NB4 (cell line): ENCODE results near the gene CACNA2D3.

Experiments
- DNase-seq: peaks from one replicate; pipeline ENCODE4 v3.0.0; 2010; ENCODE audit warnings: low read depth
- H3K4me3 ChIP-seq: one replicate; pipeline ENCODE4 v1.5.1; 2011; ENCODE audit warnings: mild to moderate bottlenecking, low read depth, low read length, moderate library complexity
- MYC ChIP-seq: IDR thresholded peaks from 2 replicates; pipeline ENCODE4 v1.6.1; 2011; ENCODE audit warnings: low read depth, low read length
- POLR2A ChIP-seq: IDR thresholded peaks from 2 replicates; pipeline ENCODE4 v1.6.1; 2011; ENCODE audit warnings: mild to moderate bottlenecking; ENCODE audit not compliant: insufficient read length; ENCODE audit errors: extremely low read depth
- TF ChIP-seq, protein P1 (sequence below): IDR thresholded peaks from one replicate; pipeline ENCODE4 v1.5.1; 2012; ENCODE audit warnings: low read depth, low read length
- TF ChIP-seq, protein P2 (sequence below): IDR thresholded peaks from 2 replicates; pipeline ENCODE4 v1.6.1; 2011; ENCODE audit warnings: low read depth, low read length

Gene CACNA2D3

DNA sequence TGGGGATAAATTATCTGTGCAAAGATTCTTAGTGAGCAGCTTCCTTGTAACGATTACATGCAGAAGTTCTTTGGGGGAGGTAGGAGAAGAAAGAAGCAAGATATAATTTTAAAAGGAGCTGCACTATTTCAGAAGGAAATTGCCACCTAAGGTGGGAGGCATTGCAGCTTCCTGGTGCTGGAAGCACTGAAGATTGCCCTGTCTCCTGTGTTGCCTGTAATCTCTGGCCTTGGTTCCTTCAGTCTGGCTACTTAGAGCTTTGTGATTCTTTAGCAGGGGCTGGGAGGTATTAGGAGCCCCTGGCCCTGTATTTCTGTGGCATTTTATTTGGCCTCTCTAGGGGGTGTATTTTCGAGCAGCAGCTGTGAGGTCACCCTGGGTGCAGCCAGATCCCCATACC is 35.5 kb downstream of the CACNA2D3 start:
- H3K4me3 ChIP-seq, result no peak overlapping the region
- TF ChIP-seq MYC (no peak), POLR2A (no peak)
- TF ChIP-seq, protein P1, sequence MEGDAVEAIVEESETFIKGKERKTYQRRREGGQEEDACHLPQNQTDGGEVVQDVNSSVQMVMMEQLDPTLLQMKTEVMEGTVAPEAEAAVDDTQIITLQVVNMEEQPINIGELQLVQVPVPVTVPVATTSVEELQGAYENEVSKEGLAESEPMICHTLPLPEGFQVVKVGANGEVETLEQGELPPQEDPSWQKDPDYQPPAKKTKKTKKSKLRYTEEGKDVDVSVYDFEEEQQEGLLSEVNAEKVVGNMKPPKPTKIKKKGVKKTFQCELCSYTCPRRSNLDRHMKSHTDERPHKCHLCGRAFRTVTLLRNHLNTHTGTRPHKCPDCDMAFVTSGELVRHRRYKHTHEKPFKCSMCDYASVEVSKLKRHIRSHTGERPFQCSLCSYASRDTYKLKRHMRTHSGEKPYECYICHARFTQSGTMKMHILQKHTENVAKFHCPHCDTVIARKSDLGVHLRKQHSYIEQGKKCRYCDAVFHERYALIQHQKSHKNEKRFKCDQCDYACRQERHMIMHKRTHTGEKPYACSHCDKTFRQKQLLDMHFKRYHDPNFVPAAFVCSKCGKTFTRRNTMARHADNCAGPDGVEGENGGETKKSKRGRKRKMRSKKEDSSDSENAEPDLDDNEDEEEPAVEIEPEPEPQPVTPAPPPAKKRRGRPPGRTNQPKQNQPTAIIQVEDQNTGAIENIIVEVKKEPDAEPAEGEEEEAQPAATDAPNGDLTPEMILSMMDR, result no peak
- TF ChIP-seq, protein P2, sequence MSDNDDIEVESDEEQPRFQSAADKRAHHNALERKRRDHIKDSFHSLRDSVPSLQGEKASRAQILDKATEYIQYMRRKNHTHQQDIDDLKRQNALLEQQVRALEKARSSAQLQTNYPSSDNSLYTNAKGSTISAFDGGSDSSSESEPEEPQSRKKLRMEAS, result no peak

DNA sequence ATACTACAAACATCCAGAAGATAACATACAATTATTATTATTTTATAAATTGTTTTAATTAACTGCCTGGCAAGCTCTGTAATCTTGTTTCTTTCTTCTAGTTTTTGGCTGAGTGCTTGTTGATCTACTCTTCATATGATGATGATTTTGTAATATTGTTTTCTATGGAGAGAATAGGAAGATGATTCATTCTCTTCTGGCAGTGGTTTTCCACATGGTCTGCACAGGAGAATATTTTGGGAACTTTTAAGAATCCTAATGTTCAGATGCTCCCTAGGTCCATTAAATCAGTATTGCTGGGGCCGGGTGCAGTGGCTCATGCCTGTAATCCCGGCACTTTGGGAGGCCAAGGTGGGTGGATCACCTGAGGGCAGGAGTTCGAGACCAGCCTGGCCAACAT is 37.6 kb downstream of the CACNA2D3 start:
- no peak overlapping the region for H3K4me3 ChIP-seq
- DNase-seq, result no peak
- TF ChIP-seq, protein P2, result no peak
- TF ChIP-seq, protein P1, result no peak
- no peak for TF ChIP-seq POLR2A
- TF ChIP-seq MYC, result no peak

More for the DNA sequence above, 35.5 kb downstream of the CACNA2D3 start:
- DNase-seq, result no peak

DNA sequence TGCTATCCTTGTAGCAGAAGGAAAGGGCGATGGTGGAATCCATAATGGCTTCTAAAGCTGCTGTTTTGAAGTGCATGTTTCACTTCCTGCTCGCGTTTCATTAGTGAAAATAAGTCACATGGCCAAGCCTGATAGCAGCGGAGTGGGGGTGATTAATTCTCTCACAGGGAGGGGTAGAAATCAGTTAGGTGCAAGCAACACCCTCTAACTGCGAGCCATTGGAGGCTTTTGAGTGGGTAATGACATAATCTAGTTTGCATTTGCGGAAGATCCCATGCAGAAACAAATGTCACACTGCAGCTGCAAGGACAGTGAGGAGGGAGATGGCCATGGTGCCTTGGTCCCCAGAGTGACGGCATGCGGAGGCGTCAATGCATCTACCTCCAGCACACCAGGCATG is 41.1 kb downstream of the CACNA2D3 start:
- H3K4me3 ChIP-seq, result no peak overlapping the region
- no peak for DNase-seq
- TF ChIP-seq, protein P1, result no peak
- TF ChIP-seq POLR2A (no peak), MYC (no peak)
- TF ChIP-seq, protein P2, result no peak

DNA sequence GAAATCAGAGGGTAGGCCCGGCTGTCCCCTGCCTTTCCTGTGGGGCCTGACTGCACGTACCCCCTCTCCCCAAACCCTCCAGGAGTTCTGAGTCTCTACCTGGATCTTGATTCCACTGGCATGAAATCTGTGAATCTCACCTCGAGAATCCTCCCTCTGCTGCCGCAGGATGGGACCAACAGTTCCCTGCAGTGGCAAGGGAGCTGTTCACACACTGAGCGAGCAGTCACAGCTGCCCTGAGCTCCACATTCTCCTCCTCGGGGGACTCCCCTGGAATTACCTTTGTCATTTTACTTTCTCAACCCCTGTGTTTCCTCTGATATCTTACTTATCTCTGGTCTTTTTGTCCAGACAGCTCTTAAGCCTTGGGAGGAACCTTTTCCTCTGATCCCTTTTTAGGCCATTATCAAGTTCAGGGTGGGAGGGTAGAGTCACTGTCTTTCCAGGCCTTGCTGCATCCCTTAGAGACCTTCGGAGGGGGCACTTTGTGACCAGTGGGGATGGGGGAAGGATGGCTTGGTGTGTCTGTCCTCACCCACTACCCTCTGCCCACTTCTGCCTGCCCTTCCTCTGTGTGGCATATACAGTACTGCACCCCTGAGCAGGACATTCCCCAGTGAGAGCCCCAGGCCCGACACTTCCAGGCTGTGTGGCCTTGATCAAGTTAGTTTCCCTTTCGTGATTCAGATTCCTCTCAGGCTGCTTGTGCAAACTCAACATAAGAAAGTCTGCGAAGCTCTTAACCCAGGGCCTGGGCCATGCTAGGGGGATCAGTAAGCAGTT is 42.0 kb downstream of the CACNA2D3 start:
- no peak overlapping the region for H3K4me3 ChIP-seq
- no peak for DNase-seq
- TF ChIP-seq, protein P2, result no peak
- TF ChIP-seq POLR2A (no peak), MYC (no peak)
- TF ChIP-seq, protein P1, result no peak

DNA sequence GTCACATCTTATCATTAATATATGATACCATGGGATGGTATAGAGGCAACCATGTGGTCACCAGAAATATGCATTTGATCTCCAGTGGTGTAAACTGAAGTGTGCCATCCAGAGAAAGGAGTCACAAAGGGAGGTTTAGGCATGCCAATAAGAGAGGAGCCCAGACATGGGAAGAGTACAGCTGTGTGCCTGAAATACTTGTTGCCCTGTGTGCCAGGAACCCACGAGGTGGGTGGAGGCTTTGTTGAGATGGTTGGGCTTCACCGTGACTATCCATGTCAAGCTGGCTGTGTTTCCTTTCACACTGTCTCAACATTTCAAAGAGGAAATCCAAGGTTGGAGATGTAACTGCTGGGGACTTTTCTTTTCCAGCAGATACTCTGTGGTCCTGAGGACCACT is 43.5 kb downstream of the CACNA2D3 start:
- DNase-seq, result no peak
- TF ChIP-seq, protein P2, result no peak
- TF ChIP-seq MYC (no peak), POLR2A (no peak)
- TF ChIP-seq, protein P1, result no peak
- no peak overlapping the region for H3K4me3 ChIP-seq
